ENCODE results near the gene SLC45A2.

SLC45A2 gene

DNA sequence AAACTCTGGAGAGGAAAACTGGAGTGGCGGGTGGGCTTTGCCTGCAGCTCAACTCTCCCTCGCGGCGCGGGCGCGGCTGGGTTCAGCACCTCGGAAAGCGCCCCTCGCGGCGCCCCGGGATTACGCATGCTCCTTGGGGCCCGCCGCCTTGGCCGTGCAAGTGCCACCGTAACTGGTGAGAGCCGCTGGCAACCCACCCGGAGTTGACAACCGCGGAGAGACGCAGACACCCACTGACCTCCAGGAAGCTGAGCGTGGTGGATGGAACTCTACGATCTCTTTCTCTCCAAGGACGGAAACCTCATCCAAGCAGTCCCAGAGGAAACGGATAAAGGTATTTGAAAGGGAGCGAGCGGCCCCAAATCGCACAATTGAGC lies 48.5 kb downstream of the SLC45A2 start:
- no peaks in the 10 kb centered on the region for H3F3A ChIP-seq (ENCODE audit: control insufficient read depth, insufficient read depth)
- H3K27ac ChIP-seq (ENCODE audit: low read depth, low read length) = no peak overlapping the region
- H3K4me1 ChIP-seq (ENCODE audit: control insufficient read depth, low read length) = no peaks in the 10 kb centered on the region
- H3K36me3 ChIP-seq (ENCODE audit: control insufficient read depth, low read length) = no peaks in the 10 kb centered on the region
- H3K27me3 ChIP-seq (ENCODE audit: control insufficient read depth, low read length) = 0 out of 2 replicates have a peak, but pooled peaks cover 4% of the 10 kb centered on the region
- no peak overlapping the region for H3K4me2 ChIP-seq (ENCODE audit: low read length)
- TF ChIP-seq, protein P1, sequence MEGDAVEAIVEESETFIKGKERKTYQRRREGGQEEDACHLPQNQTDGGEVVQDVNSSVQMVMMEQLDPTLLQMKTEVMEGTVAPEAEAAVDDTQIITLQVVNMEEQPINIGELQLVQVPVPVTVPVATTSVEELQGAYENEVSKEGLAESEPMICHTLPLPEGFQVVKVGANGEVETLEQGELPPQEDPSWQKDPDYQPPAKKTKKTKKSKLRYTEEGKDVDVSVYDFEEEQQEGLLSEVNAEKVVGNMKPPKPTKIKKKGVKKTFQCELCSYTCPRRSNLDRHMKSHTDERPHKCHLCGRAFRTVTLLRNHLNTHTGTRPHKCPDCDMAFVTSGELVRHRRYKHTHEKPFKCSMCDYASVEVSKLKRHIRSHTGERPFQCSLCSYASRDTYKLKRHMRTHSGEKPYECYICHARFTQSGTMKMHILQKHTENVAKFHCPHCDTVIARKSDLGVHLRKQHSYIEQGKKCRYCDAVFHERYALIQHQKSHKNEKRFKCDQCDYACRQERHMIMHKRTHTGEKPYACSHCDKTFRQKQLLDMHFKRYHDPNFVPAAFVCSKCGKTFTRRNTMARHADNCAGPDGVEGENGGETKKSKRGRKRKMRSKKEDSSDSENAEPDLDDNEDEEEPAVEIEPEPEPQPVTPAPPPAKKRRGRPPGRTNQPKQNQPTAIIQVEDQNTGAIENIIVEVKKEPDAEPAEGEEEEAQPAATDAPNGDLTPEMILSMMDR (IDR thresholded peaks at IDR 0.05; ENCODE audit: low read depth, low read length, poor library complexity, severe bottlenecking) = no peak
- TF ChIP-seq EZH2phosphoT487 (IDR thresholded peaks at IDR 0.05; ENCODE audit: borderline replicate concordance, low read length) = no peak
- no peak overlapping the region for H3K4me3 ChIP-seq (ENCODE audit: low read length)
- H3K9me2 ChIP-seq (replicated peaks; ENCODE audit: control insufficient read depth, low read length) = no peaks in the 10 kb centered on the region
- H4K20me1 ChIP-seq (ENCODE audit: control insufficient read depth, insufficient read depth, low read depth, low read length) = no peaks in the 10 kb centered on the region
- no peaks in the 10 kb centered on the region for H3K79me2 ChIP-seq (ENCODE audit: control insufficient read depth, low read length)
- no peaks in the 10 kb centered on the region for H3K9me3 ChIP-seq (ENCODE audit: control insufficient read depth, insufficient read depth, low read length)

- no peak overlapping the region for H3K27ac ChIP-seq (ENCODE audit: low read depth, low read length)
- H3K36me3 ChIP-seq (ENCODE audit: control insufficient read depth, low read length) = no peaks in the 10 kb centered on the region
- no peaks in the 10 kb centered on the region for H3K9me2 ChIP-seq (replicated peaks; ENCODE audit: control insufficient read depth, low read length)
- H3K4me3 ChIP-seq (ENCODE audit: low read length) = no peak overlapping the region
- no peaks in the 10 kb centered on the region for H3K79me2 ChIP-seq (ENCODE audit: control insufficient read depth, low read length)
- 0 out of 2 replicates have a peak, but pooled peaks cover 4% of the 10 kb centered on the region for H3K27me3 ChIP-seq (ENCODE audit: control insufficient read depth, low read length)
- H3F3A ChIP-seq (ENCODE audit: control insufficient read depth, insufficient read depth) = no peaks in the 10 kb centered on the region
- no peaks in the 10 kb centered on the region for H4K20me1 ChIP-seq (ENCODE audit: control insufficient read depth, insufficient read depth, low read depth, low read length)
- H3K4me1 ChIP-seq (ENCODE audit: control insufficient read depth, low read length) = no peaks in the 10 kb centered on the region
- TF ChIP-seq, protein P1 (IDR thresholded peaks at IDR 0.05; ENCODE audit: low read depth, low read length, poor library complexity, severe bottlenecking) = no peak
- no peak for TF ChIP-seq EZH2phosphoT487 (IDR thresholded peaks at IDR 0.05; ENCODE audit: borderline replicate concordance, low read length)
- no peaks in the 10 kb centered on the region for H3K9me3 ChIP-seq (ENCODE audit: control insufficient read depth, insufficient read depth, low read length)
- H3K4me2 ChIP-seq (ENCODE audit: low read length) = no peak overlapping the region
These were observed 50.3 kb downstream of the SLC45A2 start for GRCh38 chr5:33934176-33934575.

DNA sequence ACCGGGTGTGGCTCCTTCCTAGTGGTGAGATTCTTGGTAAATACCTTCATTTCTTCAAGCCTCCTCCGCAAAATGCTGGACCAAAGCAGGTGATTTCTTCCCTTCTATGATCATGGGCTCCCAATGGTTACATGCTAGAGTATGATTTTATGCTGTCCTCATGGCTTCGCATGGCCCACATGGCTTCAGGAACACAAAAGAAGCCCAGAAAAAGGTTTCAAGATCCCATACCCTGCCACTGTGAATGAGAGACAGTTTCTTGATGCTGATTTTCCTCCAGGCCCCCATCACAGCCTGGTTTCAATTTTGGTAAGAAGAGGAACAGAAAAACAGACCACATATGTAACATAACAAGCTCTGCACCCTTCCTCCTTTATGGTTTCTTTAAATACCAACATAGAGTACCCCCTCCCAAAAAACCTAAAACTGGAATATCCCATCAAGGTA lies 50.7 kb downstream of the SLC45A2 start:
- Histone ChIP-seq H3K4me1 (ENCODE audit: control insufficient read depth, low read length) (no peaks in the 10 kb centered on the region), H3K27ac (ENCODE audit: low read depth, low read length) (no peak overlapping the region), H3K27me3 (ENCODE audit: control insufficient read depth, low read length) (0 out of 2 replicates have a peak, but pooled peaks cover 4% of the 10 kb centered on the region), H3K36me3 (ENCODE audit: control insufficient read depth, low read length) (no peaks in the 10 kb centered on the region), H3K79me2 (ENCODE audit: control insufficient read depth, low read length) (no peaks in the 10 kb centered on the region), H3K4me3 (ENCODE audit: low read length) (no peak overlapping the region), H4K20me1 (ENCODE audit: control insufficient read depth, insufficient read depth, low read depth, low read length) (no peaks in the 10 kb centered on the region), H3K9me2 (replicated peaks; ENCODE audit: control insufficient read depth, low read length) (no peaks in the 10 kb centered on the region), H3K4me2 (ENCODE audit: low read length) (no peak overlapping the region), H3F3A (ENCODE audit: control insufficient read depth, insufficient read depth) (no peaks in the 10 kb centered on the region), H3K9me3 (ENCODE audit: control insufficient read depth, insufficient read depth, low read length) (no peaks in the 10 kb centered on the region)
- TF ChIP-seq, protein P1 (IDR thresholded peaks at IDR 0.05; ENCODE audit: low read depth, low read length, poor library complexity, severe bottlenecking) = no peak

Measured in DOHH2 (cell line).